PC-9 (cell line): ENCODE data around the gene CTNNBL1. TPM values are rescaled to one million over a fixed set of nuclear protein-coding genes. Genes with fewer than 3 reads are reported as not detected.

Experiments
- BruUV-seq: library from RNA; stranded (reverse); fragments of 400-500 nt; replicated peaks from 2 replicates; lab custom pipeline; 2021; lab: Mats Ljungman, UMichigan
- CTCF ChIA-PET: fragments of 300-600 bp; sonication (Branson Sonifier 250); formaldehyde crosslinking; loops from one replicate; lab custom pipeline; 2022; ENCODE audit warnings: antibody characterized with exemption; lab: Charles Lee
- POLR2A ChIA-PET: fragments of 300-600 bp; sonication (Branson Sonifier 250); formaldehyde crosslinking; loops from one replicate; lab custom pipeline; 2022; ENCODE audit warnings: antibody characterized with exemption; ENCODE audit not compliant: unreplicated experiment; lab: Charles Lee
- DNase-seq, 2 experiments: peaks; one replicate each; pipeline versions ENCODE4 v3.0.0 to v3.0.0-alpha.2; 2015 to 2022; ENCODE audit warnings: mixed read lengths in 1 of 2
- H2AFZ ChIP-seq: fragments of 200-600 bp; sonication (generic); 2 replicates; pipeline ENCODE4 v1.8.1; 2017; ENCODE audit warnings: antibody characterized with exemption
- H3F3A ChIP-seq: fragments of 200-600 bp; sonication (generic); 2 replicates; pipeline ENCODE4 v1.8.1; 2017; ENCODE audit warnings: antibody characterized with exemption, mild to moderate bottlenecking, low read depth; ENCODE audit not compliant: insufficient read depth
- H3K27ac ChIP-seq: fragments of 200-600 bp; sonication (generic); 2 replicates; pipeline ENCODE4 v1.6.1; 2016; ENCODE audit warnings: mixed run types
- H3K27me3 ChIP-seq: fragments of 200-600 bp; sonication (generic); 2 replicates; pipeline ENCODE4 v1.6.1; 2016; ENCODE audit warnings: low read depth, mixed run types; ENCODE audit not compliant: insufficient read depth
- H3K36me3 ChIP-seq: fragments of 200-600 bp; sonication (generic); 2 replicates; pipeline ENCODE4 v1.6.1; 2016; ENCODE audit warnings: low read depth, mixed run types
- H3K4me1 ChIP-seq: fragments of 200-600 bp; sonication (generic); replicated peaks from 2 replicates; pipeline ENCODE4 v1.6.1; 2016; ENCODE audit warnings: mixed run types; ENCODE audit not compliant: insufficient read depth
- H3K4me2 ChIP-seq: fragments of 200-600 bp; sonication (generic); 2 replicates; pipeline ENCODE4 v1.6.1; 2017; ENCODE audit warnings: mixed run types
- H3K4me3 ChIP-seq: fragments of 200-600 bp; sonication (generic); 2 replicates; pipeline ENCODE4 v1.6.1; 2016; ENCODE audit warnings: mixed run types
- H3K79me2 ChIP-seq: fragments of 200-600 bp; sonication (generic); 2 replicates; pipeline ENCODE4 v1.6.1; 2017; ENCODE audit warnings: low read depth, mixed run types
- H3K9me2 ChIP-seq: fragments of 200-600 bp; sonication (generic); 2 replicates; pipeline ENCODE4 v1.8.1; 2017; ENCODE audit warnings: mild to moderate bottlenecking; ENCODE audit not compliant: insufficient read depth
- H3K9me3 ChIP-seq: fragments of 200-600 bp; sonication (generic); 2 replicates; pipeline ENCODE4 v1.8.1; 2016; ENCODE audit warnings: low read depth; ENCODE audit not compliant: insufficient read depth
- H4K20me1 ChIP-seq: fragments of 200-600 bp; sonication (generic); 2 replicates; pipeline ENCODE4 v1.8.1; 2017; ENCODE audit not compliant: insufficient read depth
- EZH2 ChIP-seq: fragments of 200-600 bp; sonication (generic); IDR thresholded peaks from 2 replicates; pipeline ENCODE4 v1.8.0; 2017; ENCODE audit warnings: antibody characterized with exemption, low read depth
- intact Hi-C: fragments of 100-400 bp; cut with micrococcal nuclease; formaldehyde crosslinking; loops from one replicate; pipeline ENCODE4 v1.10.0; 2022; ENCODE audit not compliant: unreplicated experiment
- total RNA-seq: library from RNA; stranded (reverse); gene quantifications from 2 replicates; pipeline ENCODE4 v1.2.3, GENCODE V29; 2021
- TF ChIP-seq, protein P1 (sequence below): fragments of 200-600 bp; sonication (generic); conservative IDR thresholded peaks from 2 replicates; pipeline ENCODE4 v1.6.1; 2017; ENCODE audit warnings: mixed run types, antibody characterized with exemption, mild to moderate bottlenecking, moderate library complexity

The CTNNBL1 gene
- total RNA-seq, 1 experiment from 2014 or later: 83.5 TPM

DNA sequence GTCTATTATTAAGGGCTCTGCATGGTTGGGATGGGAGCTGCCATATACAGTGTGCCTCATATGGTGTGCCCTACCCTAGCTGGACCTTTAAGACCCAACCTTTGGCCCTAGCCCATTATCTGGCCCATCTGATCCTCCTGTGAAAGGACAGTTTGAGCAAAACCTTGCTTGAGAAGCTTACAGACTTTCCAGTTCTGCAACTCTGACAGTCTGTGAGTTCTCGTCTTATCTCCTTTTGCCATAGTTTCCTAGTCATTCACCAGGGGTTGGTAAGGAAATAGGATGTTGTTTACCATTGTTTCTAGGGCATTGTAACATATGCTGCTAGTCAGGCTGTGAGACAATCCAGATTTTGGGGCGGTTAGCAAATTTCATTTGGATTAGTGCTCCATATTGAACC is 17.2 kb downstream of the CTNNBL1 start:
- Histone ChIP-seq H3K4me1 (peaks cover 20% of the 10 kb centered on the region), H3K4me3 (no peak overlapping the region), H3K9me2 (no peaks in the 10 kb centered on the region), H3K79me2 (peaks cover 68% of the 10 kb centered on the region), H3K36me3 (0 out of 2 replicates have a peak, but pooled peaks cover 4% of the 10 kb centered on the region), H3F3A (peaks cover 10% of the 10 kb centered on the region), H2AFZ (no peak overlapping the region), H3K9me3 (no peaks in the 10 kb centered on the region), H4K20me1 (no peaks in the 10 kb centered on the region), H3K27me3 (no peaks in the 10 kb centered on the region), H3K4me2 (peak overlapping the region; percentile 50), H3K27ac (peak overlapping the region; percentile 59)
- ChIA-PET CTCF (interaction anchor here (0.7 kb wide), 1 partner anchor 230 kb away, joined by 3 read pairs; no protein-coding TSS in a partner anchor), POLR2A (interaction anchor here (0.6 kb wide), 1 partner anchor 278 kb away, joined by 10 read pairs; no protein-coding TSS in a partner anchor)
- TF ChIP-seq, protein P1, sequence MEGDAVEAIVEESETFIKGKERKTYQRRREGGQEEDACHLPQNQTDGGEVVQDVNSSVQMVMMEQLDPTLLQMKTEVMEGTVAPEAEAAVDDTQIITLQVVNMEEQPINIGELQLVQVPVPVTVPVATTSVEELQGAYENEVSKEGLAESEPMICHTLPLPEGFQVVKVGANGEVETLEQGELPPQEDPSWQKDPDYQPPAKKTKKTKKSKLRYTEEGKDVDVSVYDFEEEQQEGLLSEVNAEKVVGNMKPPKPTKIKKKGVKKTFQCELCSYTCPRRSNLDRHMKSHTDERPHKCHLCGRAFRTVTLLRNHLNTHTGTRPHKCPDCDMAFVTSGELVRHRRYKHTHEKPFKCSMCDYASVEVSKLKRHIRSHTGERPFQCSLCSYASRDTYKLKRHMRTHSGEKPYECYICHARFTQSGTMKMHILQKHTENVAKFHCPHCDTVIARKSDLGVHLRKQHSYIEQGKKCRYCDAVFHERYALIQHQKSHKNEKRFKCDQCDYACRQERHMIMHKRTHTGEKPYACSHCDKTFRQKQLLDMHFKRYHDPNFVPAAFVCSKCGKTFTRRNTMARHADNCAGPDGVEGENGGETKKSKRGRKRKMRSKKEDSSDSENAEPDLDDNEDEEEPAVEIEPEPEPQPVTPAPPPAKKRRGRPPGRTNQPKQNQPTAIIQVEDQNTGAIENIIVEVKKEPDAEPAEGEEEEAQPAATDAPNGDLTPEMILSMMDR: no peak
- TF ChIP-seq EZH2: no peak
- DNase-seq: peak; percentile 59 to 96
- intact Hi-C loops: loop anchor here (1.0 kb wide), 2 partner anchors 17 to 282 kb away; partner anchors contain the start of gene CTNNBL1
- BruUV-seq: no TSS peak

DNA sequence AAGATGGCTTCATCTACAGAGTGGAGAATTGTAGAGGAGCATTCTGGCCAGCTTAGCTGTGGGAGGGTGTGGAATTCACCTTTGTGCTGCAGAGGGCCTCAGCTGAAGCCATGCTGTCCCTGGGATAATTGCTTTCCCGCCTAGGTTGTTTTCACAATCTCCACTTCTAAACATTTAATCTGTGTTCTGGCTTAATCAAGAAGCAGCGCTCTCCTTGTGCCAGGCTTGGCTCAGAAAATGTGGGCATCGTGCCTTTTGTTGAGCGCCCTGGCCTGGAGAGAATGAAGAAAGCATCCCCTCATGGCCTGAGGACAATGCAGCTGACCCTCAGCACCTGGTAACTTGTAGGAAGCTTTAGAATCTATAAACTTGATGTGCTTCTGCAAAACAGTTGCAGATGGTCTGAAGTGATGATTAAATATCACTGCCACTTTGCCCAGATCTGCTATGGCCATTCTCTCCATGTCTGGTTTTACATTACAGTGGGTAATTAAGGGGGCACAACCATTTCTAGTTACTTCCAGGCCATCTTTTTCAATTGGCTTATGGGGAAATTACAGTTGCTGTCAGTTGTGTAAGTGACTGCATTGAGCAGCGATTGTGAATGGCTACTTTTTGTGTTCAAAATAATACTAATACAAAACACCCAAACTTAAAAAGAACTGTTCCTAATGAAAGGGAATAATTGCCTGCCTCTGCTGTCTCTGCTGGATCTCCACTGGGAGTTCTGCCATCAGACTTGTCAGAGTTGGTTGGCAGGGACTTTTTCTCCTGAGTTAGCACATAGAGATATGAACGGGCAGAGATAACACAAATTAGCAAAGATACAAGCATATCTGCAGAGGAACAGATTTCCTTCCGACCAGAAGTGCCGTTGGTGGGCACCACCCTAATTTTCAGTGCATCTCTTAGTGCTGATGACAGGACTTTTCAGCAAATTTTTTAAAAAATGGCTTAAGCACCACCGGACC is 18.4 kb downstream of the CTNNBL1 start:
- Histone ChIP-seq H3F3A (peaks cover 10% of the 10 kb centered on the region), H4K20me1 (no peaks in the 10 kb centered on the region), H3K4me3 (no peak overlapping the region), H3K9me3 (no peaks in the 10 kb centered on the region), H3K4me2 (no peak overlapping the region), H3K4me1 (peaks cover 20% of the 10 kb centered on the region), H3K27ac (peak overlapping the region; percentile 59), H3K27me3 (no peaks in the 10 kb centered on the region), H3K79me2 (peaks cover 63% of the 10 kb centered on the region), H2AFZ (no peak overlapping the region), H3K9me2 (no peaks in the 10 kb centered on the region), H3K36me3 (no peaks in the 10 kb centered on the region)
- ChIA-PET CTCF (no interaction called here), POLR2A (interaction anchor here (0.6 kb wide), 1 partner anchor 8 kb away, joined by 3 read pairs; no protein-coding TSS in a partner anchor)
- no peak for DNase-seq
- intact Hi-C loops: loop anchor here (1.0 kb wide), 2 partner anchors 18 to 281 kb away; partner anchors contain the start of gene CTNNBL1
- TF ChIP-seq, protein P1: no peak
- TF ChIP-seq EZH2: no peak
- no TSS peak for BruUV-seq

DNA sequence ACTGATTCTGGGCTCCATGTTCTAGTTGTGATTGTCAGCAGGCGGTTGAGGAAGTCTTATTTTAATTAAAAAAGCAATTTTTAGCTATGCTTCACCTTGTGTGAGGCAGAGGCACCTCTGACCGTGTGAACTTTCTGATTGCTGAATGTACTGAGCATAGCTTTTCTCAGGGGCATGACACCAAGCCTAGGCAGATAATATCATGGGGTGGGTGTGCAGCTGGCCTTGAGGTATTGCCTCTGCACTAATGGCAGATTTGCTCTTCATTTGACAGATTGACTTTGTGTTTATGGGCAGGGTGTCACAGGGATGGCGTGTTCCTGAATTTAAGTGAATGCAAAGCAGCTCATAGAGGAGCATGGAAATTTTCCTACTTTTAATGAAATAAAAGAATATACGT is 19.6 kb downstream of the CTNNBL1 start:
- Histone ChIP-seq H3F3A (peaks cover 10% of the 10 kb centered on the region), H3K4me2 (no peak overlapping the region), H3K27ac (no peak overlapping the region), H3K9me2 (no peaks in the 10 kb centered on the region), H2AFZ (no peak overlapping the region), H3K27me3 (no peaks in the 10 kb centered on the region), H3K4me1 (peaks cover 20% of the 10 kb centered on the region), H3K36me3 (no peaks in the 10 kb centered on the region), H4K20me1 (no peaks in the 10 kb centered on the region), H3K79me2 (peaks cover 54% of the 10 kb centered on the region), H3K9me3 (no peaks in the 10 kb centered on the region), H3K4me3 (no peak overlapping the region)
- no peak for DNase-seq
- intact Hi-C loops: no loop called here
- POLR2A ChIA-PET: no interaction called here
- no TSS peak for BruUV-seq
- CTCF ChIA-PET: no interaction called here
- TF ChIP-seq, protein P1: no peak
- TF ChIP-seq EZH2: no peak
